Body of pancreas (tissue), 4 donors: ENCODE measurements around the gene IL3.

ENCODE experiments used
- POLR2A ChIP-seq, 3 donors: fragments of 450-650 bp; IDR thresholded peaks; one replicate each; pipeline ENCODE4 v1.6.1; 2016; ENCODE audit warnings: antibody characterized with exemption in 3 of 3, mild to moderate bottlenecking in 2 of 3
- TF ChIP-seq, protein P1 (sequence below), 7 experiments: fragments of 450-650 bp in 4 of 7; fragments of 200-600 bp in 3 of 7; sonication (generic) in 3 of 7; IDR thresholded peaks; one replicate each; pipeline ENCODE4 v1.5.1; 2016 to 2019; ENCODE audit warnings: antibody characterized with exemption in 7 of 7

- TF ChIP-seq, protein P1, sequence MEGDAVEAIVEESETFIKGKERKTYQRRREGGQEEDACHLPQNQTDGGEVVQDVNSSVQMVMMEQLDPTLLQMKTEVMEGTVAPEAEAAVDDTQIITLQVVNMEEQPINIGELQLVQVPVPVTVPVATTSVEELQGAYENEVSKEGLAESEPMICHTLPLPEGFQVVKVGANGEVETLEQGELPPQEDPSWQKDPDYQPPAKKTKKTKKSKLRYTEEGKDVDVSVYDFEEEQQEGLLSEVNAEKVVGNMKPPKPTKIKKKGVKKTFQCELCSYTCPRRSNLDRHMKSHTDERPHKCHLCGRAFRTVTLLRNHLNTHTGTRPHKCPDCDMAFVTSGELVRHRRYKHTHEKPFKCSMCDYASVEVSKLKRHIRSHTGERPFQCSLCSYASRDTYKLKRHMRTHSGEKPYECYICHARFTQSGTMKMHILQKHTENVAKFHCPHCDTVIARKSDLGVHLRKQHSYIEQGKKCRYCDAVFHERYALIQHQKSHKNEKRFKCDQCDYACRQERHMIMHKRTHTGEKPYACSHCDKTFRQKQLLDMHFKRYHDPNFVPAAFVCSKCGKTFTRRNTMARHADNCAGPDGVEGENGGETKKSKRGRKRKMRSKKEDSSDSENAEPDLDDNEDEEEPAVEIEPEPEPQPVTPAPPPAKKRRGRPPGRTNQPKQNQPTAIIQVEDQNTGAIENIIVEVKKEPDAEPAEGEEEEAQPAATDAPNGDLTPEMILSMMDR (IDR thresholded peaks at IDR 0.05) = no peak
- no peak for TF ChIP-seq POLR2A (IDR thresholded peaks at IDR 0.05)
Measured at GRCh38 chr5:132044207-132044606, 16.2 kb upstream of the IL3 start.
